ENCODE data around the gene PCDHA4.

PCDHA4 gene

DNA sequence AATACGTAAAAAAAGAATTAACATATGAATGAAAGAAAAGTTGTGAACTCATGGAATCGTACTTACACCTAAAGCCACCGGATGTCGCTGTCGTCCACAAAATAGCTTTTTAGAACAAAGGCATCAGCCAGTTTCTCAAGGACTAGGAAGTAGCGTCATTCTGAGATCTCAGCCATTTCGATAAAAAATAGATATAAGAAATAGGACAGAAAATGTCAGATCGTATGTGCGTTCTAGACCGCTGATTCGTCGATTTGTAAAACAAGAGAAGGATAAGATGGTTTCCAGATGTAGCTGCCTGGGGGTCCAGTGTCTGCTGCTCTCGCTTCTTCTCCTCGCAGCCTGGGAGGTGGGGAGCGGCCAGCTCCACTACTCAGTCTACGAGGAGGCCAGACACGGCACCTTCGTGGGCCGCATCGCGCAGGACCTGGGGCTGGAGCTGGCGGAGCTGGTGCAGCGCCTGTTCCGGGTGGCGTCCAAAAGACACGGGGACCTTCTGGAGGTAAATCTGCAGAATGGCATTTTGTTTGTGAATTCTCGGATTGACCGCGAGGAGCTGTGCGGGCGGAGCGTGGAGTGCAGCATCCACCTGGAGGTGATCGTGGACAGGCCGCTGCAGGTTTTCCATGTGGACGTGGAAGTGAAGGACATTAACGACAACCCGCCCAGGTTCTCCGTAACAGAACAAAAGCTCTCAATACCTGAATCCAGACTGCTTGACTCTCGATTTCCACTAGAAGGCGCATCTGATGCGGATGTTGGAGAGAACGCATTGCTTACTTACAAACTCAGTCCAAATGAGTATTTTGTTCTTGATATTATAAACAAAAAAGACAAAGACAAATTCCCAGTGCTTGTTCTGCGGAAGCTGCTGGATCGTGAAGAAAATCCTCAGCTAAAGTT is 49.2 kb downstream of the PCDHA4 start, which contains the start of gene PCDHA10:
Gene PCDHA10, plus strand, starts transcription at position 126 of the 903 bp plus-strand sequence. Its CDS starts 152 bp downstream, at position 278.
- no peak for DNase-seq (ENCODE audit: low read depth in 2 of 2)

DNA sequence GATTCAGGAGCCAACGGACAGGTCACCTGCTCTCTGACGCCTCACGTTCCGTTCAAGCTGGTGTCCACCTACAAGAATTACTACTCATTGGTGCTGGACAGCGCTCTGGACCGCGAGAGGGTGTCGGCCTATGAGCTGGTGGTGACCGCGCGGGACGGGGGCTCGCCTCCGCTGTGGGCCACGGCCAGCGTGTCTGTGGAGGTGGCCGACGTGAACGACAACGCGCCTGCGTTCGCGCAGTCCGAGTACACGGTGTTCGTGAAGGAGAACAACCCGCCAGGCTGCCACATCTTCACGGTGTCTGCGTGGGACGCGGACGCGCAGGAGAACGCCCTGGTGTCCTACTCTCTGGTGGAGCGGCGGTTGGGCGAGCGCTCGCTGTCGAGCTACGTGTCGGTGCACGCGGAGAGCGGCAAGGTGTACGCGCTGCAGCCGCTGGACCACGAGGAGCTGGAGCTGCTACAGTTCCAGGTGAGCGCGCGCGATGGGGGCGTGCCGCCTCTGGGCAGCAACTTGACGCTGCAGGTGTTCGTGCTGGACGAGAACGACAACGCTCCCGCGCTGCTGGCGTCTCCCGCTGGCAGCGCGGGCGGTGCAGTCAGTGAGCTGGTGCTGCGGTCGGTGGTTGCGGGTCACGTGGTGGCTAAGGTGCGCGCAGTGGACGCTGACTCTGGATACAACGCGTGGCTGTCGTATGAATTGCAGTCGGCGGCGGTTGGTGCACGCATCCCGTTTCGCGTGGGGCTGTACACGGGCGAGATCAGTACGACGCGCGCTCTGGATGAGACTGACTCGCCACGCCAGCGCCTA is 50.5 kb downstream of the PCDHA4 start:
- no peak for DNase-seq (ENCODE audit: low read depth in 2 of 2)

DNA sequence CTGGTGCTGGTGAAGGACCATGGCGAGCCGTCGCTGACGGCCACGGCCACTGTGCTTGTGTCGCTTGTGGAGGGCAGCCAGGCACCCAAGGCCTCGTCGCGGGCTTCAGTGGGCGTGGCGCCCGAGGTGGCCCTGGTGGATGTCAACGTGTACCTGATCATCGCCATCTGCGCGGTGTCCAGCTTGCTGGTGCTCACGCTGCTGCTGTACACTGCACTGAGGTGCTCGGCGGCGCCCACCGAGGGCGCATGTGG is 51.0 kb downstream of the PCDHA4 start:
- no peak for DNase-seq (ENCODE audit: low read depth in 2 of 2)

GRCh38 chr5:140862441-140863295 is 55.8 kb downstream of the PCDHA4 start:
- DNase-seq (ENCODE audit: low read depth in 2 of 2): no peak

All from stimulated activated CD8-positive, alpha-beta memory T cell treated with anti-CD3 and anti-CD28 coated beads, Interleukin-2, amount 100 ng/mL, for 1 hour (primary cell).